Umbilical cord (tissue), 2 donors: ENCODE results near the gene CNPY1. TPM values are rescaled to one million over a fixed set of nuclear protein-coding genes. Genes with fewer than 3 reads are reported as not detected.
A peak's percentile ranks its signal among the peaks of the same experiment; 100 is the strongest.

Experiments
- DNase-seq: peaks from one replicate; pipeline ENCODE4 v3.0.0-alpha.2; 2015; ENCODE audit warnings: low spot score
- total RNA-seq: library from RNA; depleted of rRNA; stranded (reverse); fragments of >200 nt; gene quantifications from one replicate; pipeline ENCODE4 v1.2.3, GENCODE V29; 2014; ENCODE audit warnings: low replicate concordance; ENCODE audit not compliant: insufficient read depth

The CNPY1 gene
- total RNA-seq, 1 donor from 2014 or later = 0.96 TPM

DNA sequence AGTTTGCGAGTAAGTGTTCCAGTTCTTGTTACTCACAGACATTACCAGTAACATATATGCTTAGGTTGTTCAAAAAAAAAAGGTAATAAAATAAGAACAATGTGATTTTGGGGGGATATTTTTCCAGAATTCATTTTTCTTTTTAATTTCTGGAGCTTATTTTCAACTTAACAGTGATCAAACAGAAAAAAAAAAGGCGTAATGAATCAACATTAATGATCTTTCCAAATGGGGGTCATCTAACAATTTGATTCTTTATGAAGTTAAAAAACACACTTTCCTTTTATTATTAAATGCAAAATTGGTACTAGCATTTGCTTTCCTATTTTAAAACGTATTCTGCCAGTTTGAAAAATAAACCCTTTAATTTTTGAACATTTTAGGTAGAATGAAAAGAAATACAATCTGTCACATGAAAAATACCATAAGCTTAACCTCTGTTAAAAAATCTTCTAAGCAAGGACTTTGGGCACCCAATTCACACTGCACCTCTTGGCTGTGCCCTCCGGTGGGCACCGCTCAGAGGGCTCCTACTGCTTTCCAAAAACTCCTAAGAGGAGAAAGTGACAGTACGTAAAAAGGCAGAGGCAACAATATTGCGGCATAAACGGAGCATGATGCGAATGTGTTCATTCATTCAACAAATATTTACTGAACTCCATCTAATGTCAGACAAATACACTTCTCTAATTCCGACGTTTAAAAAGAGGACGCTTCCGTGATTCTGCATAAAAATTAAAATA lies 32.6 kb downstream of the CNPY1 start:
- DNase-seq = no peak

DNA sequence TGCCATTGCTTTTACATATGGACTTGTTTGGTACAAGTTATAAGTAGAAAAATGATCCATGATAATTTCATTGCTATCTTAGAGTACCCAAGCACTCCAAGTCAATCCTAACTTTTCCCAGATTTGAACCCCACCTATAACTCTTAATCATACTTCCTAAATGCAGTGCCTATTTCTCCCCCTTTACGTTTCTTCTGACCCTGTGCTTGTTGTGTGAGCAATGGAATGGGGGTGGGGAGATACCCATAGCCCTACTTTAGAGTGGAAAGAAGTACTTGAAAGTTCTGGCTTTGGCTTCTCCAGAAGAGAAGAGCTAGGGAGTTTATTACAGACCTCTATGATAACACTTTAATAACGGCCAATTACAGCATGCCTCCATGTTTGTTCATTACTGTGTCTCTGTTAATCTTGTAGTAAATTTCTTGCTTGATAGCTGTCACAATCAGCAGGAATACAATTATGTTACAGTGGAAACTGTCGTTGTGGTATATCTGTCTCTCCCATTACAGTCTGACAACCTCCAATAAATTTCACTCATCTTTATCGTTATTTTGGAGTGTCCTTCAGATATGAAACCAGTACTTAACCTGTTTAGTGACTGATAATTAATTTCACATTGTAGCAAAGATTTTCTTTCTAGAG lies 34.0 kb downstream of the CNPY1 start:
- no peak for DNase-seq

DNA sequence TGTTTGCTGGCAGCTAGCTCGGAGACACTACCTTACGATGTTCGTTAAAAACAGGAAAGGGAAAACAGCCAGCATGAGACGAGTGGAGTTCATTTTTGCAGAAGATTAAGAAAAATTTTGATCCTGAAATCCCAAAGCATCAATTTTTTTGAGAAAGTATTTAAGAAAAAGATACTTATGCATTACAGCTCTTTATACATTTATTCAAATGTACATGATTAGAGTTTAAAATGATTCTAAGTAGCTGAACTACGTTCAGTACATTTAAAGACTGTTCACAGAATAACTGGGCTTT lies 34.7 kb downstream of the CNPY1 start:
- no peak for DNase-seq

DNA sequence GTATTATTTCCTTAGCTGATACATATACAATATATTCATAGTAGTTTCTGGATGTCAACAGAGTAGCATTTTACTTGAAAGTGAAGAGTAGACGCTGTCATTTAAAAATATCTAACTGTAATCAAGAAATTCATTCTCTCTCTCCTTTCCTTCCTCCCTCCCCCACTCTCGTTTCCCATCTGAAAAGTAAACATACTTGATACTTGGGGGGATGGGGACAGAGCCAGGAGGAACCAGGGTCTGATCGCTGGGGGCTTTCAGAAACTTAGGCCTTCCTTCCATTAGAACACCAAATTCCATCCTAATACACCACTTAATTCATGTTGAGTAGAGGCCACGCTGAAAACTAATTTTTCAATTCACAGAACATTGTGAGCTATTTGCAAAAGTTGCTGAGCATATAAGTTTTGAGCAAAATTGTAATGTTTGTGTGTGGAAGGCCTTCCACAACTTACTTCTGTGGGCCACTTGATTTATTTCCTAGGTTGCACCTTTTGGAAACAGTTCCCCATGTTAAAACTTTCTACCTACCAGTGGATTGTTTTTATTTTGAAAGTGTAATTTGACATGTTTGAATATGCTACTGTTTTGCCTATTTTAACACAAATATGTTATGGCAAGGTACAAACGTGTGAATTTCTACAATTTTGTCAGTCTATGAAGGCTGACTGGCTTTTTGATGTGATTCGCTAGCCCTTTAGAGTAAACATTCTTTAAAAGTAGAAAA lies 35.2 kb downstream of the CNPY1 start:
- DNase-seq = no peak

DNA sequence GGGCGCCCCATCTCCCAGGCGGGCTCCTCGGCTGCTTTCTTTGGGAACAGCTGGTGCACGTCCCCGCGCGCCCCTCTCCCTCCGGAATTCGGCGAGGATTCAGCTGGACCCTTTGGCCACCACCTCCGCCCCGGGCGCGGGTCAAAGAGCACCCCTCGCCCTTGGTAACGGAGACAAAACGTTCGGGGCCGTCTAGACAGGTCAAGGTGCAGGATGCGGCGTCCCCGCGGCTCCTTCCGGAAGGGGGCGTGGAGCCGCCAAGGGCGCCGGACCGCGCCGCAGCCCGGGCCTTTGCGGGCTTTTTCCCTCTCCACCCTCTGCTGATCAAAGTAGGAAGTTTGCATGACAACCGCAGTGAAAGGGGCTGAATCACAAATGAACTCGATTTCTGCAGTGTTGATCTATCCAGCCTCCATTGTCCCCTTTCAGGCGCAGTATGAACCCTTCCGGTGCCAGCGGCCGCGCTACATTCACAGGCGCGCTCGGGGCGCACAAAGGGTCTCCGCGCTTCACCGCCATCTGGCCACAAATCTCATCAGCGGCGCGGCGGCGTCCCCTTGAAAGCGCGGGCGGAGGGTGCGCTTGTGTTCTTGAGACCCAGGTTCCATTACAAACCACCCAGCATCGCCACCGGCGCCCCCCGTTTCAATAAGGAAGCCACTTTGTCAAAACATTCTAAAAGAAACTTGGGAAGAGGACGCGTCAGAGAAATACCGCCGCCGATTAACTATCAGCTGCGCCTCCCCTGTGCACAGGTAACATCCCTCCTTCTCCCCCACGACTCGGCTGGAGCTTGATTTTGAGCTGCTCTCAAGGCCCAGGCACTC lies 36.4 kb downstream of the CNPY1 start:
- no peak for DNase-seq

DNA sequence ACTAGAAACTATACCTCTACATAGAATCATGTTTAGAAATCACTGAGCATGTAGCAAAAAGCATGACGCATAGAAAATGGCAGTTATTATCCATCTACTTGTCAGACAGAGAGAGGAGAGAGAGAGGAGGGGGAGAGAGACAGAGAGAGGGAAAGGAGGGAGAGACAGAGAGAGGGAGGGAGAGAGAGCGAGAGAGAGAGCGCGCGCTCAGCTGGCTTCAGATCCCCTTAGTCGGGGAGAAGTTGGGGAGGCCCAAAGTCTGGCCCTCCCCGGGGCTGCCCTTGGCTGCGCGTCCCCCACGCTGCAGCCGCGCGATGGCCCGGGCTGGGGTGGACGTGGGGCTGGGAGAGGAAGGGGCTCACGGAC lies 37.0 kb downstream of the CNPY1 start:
- DNase-seq = no peak

DNA sequence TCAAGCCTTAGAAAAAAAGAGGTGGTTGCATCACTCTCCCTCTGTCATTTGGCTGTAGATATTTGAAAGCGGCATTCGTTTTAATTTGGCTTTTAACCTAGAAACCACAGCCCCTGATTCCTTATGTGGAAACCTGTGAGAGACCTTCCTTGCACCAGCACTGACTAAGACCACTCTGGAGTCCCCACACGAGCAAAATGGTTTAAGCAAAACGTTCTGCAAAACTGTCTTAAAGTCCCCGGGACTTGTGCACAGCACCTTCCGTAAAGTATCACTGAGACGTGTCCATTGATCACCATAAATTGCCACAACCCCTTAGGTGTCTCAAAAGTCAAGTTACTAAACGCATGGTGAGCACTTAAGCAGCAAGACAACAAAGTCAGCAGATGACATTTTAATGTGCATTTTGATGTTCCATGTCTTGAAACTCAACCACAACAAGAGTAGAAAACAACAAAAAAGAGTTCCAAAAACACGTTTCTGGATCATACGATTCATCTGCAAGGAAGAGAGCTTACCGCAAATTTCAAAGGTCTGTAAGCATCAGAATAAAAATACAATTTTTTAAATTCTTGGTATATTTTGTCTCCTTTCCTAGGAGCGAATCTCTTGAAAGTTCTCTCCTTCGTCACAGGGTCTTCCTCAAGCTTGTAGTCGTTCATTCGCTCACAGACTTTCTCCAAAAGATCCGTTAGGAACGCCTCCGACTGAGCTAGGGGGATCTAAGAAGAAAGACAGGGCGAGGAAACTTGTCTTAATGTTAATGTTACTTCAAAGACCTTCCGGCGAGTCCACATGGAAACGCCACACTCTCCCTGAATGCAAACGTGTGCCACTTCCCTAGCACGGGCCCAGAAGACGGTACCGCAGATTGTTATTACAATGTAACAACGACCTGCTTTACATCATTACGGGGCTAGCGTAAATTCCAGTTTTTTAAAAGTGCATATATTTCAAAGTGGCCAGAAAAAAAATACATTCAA lies 37.7 kb downstream of the CNPY1 start:
- DNase-seq = no peak

DNA sequence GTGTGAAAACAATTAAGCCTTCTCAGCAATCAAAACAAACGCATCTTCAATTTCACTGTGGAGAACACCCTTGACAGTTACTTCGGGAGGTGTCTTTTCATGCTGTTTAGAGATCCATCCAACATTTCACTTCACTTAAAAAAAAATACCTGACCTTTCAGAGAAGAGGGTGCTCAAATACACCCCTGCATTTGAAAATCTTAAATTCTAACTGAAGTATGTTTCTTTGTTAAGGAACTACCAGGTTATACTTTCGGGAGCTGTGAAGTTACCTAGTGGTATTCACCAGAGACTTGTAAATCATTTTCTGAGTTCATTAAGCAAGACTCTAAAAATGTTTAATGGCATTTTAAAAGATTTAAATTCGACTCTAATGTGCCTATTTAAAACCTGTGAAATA lies 38.8 kb downstream of the CNPY1 start:
- DNase-seq = no peak

DNA sequence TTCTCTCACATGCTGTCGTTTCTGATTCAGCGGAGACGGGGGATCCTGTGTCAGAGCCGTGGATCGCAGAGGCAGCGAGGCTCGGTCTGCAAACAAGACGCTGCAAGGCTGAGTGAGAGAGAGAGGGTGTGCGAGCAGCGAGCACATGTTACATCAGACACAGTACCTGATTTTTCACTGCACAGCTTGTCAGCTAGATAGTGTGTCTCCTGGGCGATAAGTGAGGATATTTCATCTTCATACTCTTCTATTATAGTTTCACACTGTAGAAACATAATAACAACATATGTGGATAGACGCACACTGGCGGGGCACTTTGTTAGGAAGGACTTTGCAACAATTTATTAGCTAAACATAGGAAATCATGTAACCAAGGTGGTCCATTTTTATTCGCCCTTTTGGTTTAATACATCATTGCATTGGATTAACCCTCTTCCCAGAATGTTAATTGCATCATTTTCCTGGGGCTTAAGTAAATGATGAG lies 39.5 kb downstream of the CNPY1 start:
- peak; percentile 31 for DNase-seq

DNA sequence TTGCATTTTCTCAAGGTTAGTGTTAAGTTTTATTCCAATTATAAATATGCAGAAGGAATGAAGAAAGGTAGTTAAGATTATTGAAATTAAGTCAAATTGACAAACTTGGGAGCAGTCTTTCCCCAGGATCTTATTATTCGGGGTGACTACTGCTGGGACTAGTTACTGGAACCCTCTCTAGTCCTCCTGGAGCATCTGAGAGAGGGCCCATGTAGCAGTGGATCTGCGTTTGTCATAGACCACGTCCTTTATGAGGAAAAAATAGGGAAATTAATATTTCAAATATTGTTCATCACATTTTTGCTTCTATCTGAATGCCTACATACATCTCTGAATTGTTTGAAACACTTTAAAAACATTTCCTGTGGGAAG lies 41.0 kb downstream of the CNPY1 start:
- no peak for DNase-seq

DNA sequence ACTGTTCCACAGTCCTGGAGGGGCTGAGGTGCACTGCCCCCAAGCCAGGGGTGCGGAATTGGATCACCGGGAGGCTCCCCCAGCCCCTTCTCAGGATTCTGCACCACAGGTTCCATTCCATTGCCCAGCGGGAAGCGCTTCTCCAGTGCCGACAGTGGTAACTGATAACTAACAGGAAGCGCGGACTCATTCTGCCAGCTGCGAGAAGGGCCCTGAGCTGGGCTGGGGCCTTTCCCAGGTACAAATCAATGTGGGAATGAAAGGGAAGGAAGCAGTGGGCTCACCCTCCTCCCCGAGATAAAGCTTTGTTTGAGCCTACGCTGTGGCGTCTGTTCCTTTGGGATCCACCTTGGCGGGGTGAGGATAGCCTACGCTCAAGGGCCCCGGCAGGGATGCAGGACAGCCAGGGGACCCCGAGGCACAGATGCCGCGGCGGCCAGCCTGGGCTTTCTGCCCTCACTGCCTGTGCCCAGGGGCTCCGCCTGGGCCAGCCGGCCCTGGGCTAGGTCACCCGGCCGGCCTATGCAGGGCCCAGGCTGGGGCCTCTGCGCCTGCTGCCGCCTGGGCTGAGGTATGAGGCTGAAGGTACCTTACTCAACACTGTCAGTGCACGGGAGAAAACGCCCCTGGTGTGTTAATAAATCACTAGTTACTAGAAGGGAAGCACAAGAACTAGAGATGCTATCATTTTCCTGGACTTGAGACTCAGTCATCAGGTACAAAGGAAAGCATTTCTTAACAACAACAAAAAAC lies 49.0 kb downstream of the CNPY1 start:
- DNase-seq = no peak

DNA sequence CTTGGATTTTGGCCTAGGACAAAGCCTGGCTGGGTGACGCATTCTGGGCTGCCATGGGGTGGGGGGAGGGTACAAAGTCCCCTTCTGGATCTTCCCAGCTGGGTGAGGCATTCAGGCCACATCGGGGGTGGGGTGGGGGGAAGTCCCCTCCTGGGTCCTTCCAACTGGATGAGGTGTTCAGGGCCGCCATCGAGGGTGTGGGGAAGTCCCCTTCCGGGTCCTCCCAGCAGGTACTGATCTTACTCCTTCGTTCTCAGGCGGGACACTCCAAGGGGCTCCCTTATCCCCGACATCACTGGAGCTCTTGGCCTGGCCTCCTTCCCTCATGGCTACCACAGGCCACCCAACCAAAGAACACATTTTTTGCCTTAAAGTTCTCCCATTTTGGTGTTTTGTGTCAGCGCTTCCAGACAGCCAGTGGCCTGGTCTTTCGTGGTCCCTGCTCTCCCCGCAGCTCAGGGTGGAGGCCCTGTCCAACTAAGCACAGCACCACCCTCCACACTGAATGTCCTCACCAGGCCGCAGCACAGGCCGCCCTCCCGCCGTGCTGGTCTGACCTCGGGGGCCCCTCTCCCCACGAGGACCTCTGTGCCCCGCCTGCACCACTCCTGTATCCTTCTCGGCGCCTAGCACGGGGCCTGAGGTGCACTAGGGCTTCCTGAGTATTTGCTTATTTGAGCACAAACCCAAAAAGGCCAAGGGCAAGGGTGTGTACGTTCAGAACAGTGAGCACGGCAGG lies 49.9 kb downstream of the CNPY1 start:
- DNase-seq = no peak

DNA sequence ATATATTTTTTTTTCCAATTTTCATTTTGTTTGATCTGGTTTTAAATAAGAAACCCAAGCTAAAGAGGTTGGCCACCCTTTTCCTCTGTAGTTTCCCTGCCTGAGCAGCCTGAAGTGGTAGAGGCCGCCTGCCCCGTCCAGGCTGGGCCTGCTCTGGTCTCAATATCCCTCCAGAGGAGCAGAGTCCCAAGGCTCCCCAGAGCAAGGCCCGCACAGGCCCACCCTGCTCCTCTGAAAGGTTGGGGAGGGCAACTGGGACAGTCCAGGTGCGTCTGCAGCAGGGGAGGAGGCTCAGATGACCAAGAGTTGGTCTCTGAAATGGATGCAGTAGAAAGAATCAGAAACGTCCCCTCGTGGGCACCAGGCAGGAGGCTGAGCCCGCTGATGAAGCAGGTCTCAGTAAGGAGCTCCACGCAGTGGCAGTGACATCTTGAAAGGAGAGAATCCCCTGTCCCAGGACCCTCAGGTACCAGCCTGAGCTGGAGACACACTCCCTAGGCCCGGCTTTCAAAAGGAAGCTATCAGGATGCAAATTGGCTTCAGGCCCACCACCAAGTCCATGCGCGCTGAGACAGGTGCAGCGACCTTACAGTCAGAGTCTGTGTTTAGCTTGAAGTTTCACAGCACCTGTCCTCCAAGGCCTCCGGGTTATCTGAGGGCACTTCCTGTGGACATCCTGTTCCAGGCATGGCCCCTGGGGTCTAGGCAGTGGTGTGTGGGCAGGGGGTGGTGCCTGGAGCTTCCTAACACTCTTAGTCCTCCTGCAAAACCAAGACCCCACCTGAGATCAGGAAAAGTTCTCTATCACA lies 50.7 kb downstream of the CNPY1 start:
- DNase-seq = no peak

DNA sequence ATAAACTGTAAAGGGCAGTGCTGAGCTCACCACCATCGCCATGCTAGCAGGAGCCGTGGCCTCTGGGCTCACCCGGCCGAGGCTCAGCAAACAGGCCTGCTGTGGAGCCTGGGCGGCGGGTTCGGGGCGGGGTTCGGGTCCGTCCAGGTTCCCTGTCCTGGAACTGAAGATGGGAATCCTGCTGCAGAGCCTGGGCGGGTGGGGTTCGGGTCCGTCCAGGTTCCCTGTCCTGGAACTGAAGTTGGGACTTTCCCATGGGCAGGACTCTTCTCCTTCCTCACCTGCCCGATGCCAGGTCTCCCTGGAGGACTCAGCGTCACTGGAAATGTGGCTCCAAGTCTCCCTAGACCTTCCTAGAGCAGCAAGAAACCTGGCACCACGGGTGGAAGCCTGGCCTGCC lies 51.8 kb downstream of the CNPY1 start:
- no peak for DNase-seq

DNA sequence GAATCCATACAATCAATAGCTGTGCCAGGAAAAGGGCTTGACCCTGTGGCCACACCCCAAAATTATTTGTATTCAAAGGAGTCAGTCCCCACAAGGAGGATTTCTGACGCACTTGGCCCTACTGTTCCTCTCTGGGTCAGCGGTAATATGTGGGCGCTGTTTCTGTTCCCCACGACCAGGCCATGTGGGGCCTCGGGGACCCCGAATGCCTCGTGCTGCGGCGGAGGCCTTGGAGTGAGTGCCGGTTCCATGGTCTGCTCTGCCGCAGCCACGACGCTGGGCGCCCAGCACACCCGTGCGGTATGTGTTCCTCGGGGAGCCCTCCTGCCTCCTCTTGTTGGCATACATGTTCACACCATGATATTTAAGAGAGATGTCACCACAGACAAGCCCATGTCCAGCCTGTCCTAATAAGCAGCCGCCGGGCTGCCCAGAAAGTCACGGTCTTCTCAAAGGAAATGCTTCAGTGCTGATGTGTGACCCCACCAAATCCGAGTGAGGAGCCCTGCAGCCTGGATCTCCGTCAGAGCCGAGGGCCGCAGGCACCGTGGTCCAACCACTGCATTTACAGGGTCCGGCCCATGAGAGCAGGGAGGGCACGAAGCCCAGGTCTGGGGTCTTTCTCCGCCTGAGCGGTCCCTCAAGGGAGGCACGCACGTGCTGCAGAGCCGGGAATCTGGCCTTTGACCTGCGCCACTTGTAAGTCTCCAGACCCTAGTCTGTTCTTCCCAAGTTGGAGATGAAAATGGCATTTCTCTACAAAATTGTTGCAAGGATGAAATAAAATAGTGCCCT lies 52.4 kb downstream of the CNPY1 start:
- DNase-seq = no peak

DNA sequence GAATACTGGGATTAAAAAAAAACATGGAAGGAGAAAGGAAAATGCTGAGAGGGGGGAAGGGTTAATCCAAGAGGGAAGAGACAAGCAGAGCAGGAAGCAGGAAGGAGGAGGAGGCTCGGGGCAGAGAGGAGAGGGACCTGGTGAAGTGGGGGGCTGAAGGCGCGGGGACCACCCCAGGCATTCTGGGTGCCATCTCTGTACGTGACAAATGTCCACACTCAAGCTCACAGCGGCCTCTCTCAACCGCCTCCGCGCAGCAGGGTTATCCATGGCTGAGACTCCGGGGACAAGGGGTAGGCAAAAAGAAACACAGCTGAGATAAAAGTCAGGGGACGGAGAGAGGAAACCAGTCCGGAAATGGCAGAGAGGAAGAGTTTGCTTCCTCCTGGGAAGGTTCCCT lies 54.5 kb downstream of the CNPY1 start:
- DNase-seq = no peak

DNA sequence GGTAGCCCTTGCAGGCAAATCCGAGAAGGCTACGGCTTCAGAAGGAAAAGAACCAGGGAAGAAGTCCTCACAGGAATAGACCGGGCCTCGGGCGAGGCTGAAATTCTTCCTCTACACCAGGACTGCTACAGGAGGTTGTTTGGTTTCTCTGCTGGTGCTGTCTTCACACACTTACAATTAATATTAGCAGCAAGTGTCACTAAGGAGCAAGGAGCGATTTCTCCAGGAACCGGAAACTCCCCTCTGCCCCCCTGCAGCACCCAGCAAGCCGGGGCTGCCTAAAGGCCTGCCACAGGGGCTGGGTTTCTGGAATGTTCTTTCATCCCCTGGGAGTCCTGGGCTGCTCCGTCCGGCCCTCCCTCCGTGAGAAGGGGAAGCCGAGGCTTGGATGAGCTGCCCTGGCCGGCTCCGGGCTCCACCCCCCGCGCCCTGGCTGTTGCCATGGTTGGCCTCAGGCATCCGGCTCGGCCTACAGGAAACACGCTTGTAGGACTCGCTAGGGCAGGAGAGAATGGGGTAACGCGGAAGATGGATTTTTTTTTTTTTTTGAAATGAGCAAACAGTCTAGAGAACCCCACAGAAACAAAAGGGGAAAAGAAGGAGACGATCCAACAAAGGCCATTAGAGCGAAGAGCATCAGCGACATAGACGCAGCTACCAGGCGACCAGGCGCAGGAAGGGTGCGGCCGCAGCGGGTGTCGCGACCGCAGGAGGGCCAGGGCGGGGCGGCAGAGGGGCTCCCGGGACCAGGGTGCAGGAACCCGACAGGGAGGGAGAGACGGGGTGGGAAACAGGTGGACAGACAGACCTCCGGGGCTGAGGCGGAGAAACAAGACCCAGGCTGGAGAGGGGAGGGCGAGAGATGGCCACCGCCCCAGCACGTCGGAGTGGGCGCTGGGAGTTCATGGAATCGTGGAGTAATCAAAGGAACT lies 55.4 kb downstream of the CNPY1 start:
- DNase-seq = peak; percentile 71
